Subcutaneous adipose tissue (tissue), 4 donors: ENCODE results near the gene CCNDBP1. TPM values are rescaled to one million over a fixed set of nuclear protein-coding genes. Genes with fewer than 3 reads are reported as not detected.

Source experiments
- CTCF ChIP-seq: fragments of 450-650 bp; IDR thresholded peaks from one replicate; pipeline ENCODE4 v1.5.1; 2016; ENCODE audit warnings: low read depth, mild to moderate bottlenecking, control low read depth, antibody characterized with exemption, moderate library complexity
- total RNA-seq, 4 donors: library from RNA; depleted of rRNA; stranded (reverse); fragments of >200 nt; gene quantifications; one replicate each; pipeline ENCODE4 v1.1.0, GENCODE V29; 2016

CCNDBP1 gene
- total RNA-seq, 4 donors from 2014 or later = 121 to 201 (median 130) TPM

GRCh38 chr15:43210807-43211206 is 25.6 kb downstream of the CCNDBP1 start:
- TF ChIP-seq CTCF = no peak

GRCh38 chr15:43211224-43211735 is 26.1 kb downstream of the CCNDBP1 start:
- no peak for TF ChIP-seq CTCF

DNA sequence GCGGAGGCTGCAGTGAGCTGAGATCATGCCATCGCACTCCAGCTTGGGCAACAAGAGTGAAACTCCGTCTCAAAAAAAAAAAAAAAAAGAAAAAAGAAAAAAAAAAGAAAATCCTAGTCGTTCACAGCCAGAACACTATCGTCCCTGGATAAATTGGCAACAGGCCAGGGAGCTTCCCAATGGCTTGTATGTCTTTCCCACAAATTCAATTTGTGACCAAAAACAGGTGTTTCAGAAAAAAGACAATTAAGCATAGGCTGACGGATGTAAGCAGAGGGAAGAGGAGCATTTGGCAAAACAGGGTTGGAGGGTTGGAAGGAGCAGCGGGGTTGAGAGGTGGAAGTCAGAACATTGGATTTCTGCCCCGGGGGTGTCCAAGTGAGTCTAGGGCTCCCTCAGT is 27.1 kb downstream of the CCNDBP1 start:
- no peak for TF ChIP-seq CTCF

DNA sequence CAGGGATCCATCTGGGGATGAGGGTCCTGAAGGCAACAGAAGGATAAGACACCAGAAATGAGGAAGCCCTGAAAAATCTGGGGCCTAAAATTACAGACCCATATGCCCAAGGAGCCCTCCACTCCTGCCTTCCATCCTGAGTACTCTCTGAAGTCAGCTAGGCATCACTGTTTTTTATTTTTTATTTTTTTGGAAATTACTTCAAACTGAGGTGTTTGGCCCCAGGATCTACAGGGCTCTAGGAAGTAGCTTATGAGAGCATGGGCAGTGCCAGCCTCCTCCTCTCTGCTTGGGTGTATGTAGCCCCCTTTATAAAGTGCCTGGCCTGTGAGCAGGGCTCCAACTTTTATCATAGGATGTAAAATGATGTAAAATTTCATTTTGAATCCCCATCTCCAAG is 27.7 kb downstream of the CCNDBP1 start:
- no peak for TF ChIP-seq CTCF

DNA sequence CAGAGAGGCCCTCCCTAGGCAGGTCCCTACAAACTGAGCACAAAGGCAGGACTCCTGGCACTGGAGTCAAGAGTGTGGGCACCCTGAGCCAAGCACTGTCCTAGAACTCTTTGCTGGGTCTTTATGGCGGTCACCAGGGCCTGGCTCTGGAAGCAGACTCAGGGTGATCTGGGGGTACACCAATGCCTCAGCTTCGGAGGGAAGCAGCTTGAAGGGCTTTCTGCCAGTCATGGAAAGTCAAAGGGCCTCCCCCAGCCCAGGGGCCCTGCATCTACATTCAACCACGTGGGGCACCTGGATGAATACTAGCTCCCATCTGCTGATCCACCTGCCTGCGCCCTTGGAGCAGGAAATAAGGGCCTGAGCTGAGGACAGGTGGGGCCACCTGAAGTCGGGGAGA is 28.3 kb downstream of the CCNDBP1 start:
- TF ChIP-seq CTCF = no peak

DNA sequence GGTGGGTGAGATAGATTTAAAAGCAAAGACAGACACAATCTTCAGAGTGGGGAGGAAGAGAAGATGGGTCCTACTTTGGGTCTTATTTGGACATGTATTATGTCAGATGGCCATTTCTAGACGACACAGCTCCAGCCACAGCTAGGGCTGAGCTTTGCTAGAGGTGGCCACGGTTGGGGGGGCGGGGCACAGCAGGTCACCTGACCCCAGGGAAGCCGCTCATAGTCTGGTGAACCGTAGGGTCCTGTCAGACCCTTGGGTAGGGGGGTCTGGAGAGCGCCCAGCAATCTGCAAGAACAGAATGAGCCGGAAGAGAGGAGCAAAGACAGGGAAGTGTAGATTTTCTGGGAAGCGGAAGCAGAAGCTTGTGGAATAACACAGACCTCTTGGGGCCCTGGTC is 29.0 kb downstream of the CCNDBP1 start:
- no peak for TF ChIP-seq CTCF

- TF ChIP-seq CTCF = no peak
Measured at GRCh38 chr15:43214592-43215295, 29.5 kb downstream of the CCNDBP1 start.
